HTERT RPE-1 (cell line): ENCODE results near the gene NAV3.
"Not testable (repeated sequence)": the region's sequence is repeated elsewhere in the genome, so short reads cannot be mapped to it uniquely, and the experiment has no call there.

Source experiments
- in situ Hi-C: fragments of 300-500 bp; cut with MboI; formaldehyde crosslinking; loops from 4 replicates; pipeline ENCODE4 v1.14.3; 2020; ENCODE audit warnings: low sequenced_read_pairs

NAV3 gene

GRCh38 chr12:78229591-78230101 is 399.0 kb downstream of the NAV3 start:
- in situ Hi-C loops, result no loop called here

GRCh38 chr12:78232756-78233155 is 402.1 kb downstream of the NAV3 start:
- in situ Hi-C loops, result no loop called here

DNA sequence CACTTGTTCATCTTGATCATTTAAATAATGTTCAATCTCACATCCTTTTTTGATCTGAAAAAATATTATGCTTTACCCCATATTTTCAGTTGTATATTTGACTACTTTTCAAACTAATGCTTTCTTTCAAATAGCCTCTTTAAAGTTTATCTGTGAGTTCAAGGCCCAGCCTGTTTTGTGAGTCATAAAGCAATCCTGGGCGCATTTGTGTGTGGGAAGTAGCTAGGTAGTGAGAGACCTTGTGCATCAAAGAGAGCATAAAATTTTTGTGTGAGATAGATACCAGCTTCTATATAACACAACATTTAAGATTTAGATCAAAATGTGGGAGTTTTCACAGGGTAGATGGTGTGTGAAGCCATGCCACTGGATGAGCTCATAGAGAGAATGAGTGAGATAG is 405.6 kb downstream of the NAV3 start:
- in situ Hi-C loops, result no loop called here

- in situ Hi-C loops, result no loop called here
These were observed 408.9 kb downstream of the NAV3 start for GRCh38 chr12:78239544-78239943.

- in situ Hi-C loops, result no loop called here
These were observed 410.1 kb downstream of the NAV3 start for GRCh38 chr12:78240827-78241226.

GRCh38 chr12:78241446-78241845 is 410.8 kb downstream of the NAV3 start:
- in situ Hi-C loops, result no loop called here

DNA sequence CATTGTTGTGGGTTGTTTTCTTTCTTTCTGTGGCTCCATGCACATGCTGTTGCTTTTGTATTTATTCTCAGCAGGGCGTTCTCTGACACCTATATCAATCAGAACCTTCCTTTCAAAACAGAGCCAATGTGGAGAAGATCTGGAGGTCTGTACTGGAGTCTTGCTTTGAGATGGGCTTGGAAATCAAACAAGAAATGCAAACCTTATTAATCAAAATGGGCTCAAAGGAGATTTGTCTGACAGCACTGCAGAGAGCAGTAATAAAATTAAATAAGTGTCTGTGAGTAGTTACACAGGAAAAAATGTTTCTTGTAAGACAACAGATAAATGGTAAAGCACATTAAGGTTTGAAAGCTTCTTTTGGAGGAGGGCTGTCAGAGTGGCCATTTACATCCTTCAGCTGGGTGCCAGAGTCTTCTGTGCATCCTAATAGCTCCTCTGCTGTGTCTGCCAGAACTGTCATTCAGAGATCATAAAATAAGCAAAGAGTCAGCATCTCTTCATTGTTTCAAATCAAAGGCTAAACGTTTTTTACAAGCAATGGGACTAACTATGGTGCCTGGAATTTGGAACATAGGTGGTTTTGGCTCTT is 414.3 kb downstream of the NAV3 start:
- in situ Hi-C loops, result no loop called here

GRCh38 chr12:78248321-78248720 is 417.6 kb downstream of the NAV3 start:
- in situ Hi-C loops, result no loop called here

DNA sequence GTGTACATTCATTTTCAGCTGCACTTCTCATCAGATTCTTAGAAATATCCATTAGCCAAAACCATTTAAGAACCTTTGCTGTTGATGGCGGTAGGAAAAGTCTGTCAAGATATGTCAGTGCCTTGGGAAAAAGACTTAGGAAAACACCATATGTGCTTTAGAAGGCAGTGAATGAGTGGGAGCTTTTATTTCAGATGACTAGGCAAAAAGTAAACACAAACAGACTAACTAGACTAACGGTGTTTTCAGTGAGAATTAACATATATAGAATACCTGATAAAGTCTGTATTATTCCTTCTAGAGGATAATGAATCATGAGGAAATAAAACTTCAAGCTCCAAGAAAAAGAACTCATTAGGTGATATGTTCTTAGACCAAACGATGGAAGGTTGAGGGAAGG is 418.9 kb downstream of the NAV3 start:
- in situ Hi-C loops, result no loop called here

- in situ Hi-C loops, result not testable (repeated sequence)
These were observed 427.0 kb downstream of the NAV3 start for GRCh38 chr12:78257662-78258061.

DNA sequence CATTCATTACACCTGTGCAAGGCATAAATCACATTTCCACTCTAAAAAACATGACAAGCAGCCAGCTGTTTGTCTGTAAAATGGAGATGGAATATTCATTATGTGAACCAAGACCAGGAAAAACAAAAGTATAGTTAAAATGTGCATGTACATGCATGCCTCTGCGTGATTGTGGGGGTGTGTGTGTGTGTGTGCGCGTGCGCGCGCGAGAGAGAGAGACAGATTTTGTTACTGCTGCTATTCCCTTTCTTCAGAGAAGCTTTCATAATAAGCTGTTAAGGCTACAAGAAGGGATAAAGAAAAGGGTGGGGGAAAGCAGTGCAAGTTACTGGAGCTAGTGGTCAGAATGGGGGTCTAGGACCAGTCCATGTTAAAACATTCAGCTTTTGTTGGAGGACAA is 430.3 kb downstream of the NAV3 start:
- in situ Hi-C loops, result no loop called here

DNA sequence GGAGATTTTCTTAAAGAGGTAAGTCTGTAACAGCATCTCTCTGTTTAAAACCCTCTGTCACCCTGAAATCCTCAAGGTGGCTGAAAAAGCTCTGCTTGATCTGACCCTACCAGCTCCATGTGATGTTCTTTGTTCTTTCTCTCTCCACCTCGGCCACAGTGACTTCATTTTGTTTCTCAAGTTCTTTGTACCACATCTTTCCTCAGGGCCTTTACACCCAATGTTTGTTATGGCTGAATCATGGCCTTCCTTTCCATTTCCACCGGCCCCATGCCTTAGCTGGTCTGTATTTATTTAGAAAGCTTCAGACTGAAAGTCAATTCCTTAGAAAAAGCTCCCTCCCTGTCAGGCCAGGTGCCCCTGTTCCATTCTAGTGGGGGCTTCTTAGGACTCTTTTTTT is 431.2 kb downstream of the NAV3 start:
- in situ Hi-C loops, result no loop called here
